Left renal cortex interstitium (tissue), 4 donors: ENCODE measurements around the gene YARS1. TPM values are rescaled to one million over a fixed set of nuclear protein-coding genes. Genes with fewer than 3 reads are reported as not detected.

Experiments used
- DNase-seq, 4 donors: peaks; one replicate each; pipeline ENCODE4 v3.0.0-alpha.2; 2013; ENCODE audit warnings: low read depth in 4 of 4, low spot score in 2 of 4, missing footprints in 1 of 4
- polyA plus RNA-seq, 4 donors: library from polyadenylated mRNA; unstranded; fragments of 120-200 nt; gene quantifications; one replicate each; pipeline ENCODE4 v1.2.1, GENCODE V29; 2013; ENCODE audit not compliant: insufficient read length in 4 of 4

YARS1 gene
- polyA plus RNA-seq, 4 donors: 52.0 to 72.6 (median 59.5) TPM

DNA sequence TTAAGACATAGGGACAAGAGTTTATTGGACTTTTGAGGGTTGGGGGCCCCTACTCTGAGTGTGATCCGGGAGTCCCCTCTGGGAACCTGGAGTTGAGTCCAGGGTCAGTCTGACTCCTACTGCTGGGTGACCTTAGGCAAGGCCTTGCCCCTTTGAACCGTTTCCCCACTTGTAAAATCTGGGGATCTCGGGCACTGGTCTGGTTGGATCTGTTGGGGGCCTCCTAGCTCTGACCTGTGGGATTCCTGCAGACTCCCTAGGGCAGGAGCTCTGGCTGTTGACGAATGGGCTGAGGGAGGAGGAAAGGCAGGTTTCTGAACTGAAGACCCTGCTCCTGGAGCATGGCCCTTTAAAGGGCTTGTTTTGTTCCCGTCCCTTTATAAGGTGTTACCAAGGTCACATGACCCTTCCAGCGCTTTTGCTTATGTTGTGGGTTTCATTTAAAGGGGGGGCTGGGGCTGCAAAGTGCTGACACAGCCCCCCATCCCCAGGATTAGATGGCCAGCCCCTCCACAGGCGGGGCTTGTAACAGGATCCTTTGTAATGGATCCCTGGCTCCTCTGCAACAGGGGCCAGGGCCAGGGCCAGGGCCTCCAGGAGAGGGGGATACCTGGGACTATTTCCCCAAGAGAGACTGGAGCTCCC, 50.7 kb downstream of the YARS1 start:
- DNase-seq: no peak

DNA sequence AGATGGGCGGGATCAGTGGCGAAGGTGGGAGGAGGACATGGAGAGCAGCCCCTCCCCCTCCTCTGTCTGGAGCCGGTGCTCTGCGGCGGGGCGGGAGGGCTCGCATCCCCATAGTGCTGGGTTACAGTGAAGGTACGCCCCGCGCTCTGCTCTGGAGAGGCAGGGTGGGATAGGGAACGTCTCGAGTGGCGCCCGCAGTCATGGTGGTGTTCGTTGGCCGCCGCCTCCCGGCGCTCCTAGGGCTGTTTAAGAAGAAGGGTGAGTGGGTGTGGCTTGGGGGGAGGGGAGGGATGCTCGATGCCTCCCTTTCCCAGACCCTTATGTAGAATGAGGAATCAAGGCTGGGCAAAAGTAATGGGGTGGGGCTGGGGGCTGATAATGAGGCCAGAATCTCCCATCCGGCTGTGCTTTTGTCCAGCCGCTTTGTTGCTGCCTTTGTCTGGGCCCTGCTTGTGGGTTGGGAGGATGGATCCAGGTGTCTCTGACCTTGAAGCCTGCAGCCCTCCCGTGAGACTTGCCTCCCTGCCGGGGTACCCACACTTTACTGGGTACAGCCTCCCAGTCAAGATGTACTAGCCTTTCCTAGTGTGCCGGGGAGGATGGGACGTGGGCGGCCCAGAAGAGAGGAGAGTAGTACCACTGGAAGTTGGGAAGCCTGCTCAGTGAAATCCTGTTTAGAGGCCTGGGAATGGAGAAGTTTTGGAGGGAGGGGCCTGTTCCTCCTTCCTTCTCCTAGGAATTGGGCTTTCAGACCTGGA, 51.4 kb downstream of the YARS1 start:
- DNase-seq: no peak

DNA sequence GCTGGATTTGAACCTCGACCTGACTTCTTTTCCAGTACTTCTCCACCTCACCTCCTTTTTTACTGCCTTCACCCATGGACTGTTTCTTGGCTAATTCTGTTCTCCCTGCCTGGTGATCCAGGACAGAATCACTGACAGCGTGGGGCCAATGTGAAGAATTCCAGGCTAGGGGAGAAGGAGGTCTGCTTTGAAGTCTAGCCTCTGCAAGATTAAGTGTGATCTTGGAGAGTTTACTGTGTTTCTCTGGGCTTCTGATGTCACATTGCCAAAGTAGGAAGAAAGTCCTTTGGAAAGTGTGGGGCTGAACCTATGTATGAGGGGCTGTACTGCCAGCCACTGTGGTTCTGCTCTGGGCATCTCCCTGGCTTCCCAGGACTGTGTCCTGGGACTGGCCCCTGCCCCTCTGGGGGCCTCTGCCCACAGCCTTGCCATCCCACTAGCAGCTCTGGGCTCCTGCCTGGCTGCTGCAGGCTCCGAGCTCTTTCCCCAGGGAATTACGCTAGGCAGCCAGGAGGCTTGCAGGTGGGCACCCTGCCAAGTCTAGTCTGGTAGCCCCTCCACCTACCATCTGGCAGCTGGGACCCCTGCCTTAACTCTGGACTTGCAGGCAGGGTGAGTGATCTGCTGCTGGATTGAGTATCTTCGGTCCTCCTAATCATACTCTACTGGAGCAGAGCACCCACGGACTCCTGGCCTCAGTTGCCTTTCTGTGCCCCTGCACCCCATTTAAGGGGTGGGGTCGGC, 52.2 kb downstream of the YARS1 start:
- no peak for DNase-seq

DNA sequence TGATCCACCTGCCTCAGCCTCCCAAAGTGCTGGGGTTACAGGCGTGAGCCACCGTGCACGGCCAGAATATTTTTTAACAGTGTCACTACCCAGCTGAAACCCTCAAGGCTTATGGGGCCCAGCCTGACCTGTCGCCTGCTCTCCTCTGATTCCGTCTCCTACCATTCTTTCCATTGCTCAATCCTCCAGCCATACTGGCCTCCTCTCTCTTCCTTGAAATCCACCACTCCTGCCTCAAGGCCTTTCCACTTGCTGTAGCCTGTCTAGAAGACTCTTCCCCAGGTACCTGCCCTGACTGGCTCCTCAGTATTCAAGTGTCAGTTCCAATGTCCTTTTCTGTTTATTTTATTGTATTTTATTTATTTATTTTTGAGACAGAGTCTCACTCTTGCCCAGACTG, 53.9 kb downstream of the YARS1 start:
- DNase-seq: no peak

DNA sequence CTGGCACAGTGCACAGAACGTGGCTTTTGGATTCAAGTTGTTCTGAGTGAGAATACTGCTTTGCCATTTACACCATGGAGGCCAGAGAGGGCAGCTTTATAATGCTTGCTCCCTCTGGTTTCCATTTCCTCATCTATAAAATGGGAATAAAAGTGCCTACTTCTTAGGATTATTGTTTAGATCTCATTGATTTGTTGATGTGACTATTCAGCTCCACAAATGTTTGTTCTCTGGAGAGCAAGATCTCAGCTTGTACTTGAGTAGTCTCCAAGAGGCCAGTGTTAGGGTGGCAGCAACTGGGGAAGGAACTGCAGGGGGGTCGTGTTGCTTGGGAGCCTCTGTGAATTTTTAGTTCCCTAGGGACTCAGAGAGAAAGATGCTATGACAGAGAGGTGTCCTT, 55.2 kb downstream of the YARS1 start:
- no peak for DNase-seq

DNA sequence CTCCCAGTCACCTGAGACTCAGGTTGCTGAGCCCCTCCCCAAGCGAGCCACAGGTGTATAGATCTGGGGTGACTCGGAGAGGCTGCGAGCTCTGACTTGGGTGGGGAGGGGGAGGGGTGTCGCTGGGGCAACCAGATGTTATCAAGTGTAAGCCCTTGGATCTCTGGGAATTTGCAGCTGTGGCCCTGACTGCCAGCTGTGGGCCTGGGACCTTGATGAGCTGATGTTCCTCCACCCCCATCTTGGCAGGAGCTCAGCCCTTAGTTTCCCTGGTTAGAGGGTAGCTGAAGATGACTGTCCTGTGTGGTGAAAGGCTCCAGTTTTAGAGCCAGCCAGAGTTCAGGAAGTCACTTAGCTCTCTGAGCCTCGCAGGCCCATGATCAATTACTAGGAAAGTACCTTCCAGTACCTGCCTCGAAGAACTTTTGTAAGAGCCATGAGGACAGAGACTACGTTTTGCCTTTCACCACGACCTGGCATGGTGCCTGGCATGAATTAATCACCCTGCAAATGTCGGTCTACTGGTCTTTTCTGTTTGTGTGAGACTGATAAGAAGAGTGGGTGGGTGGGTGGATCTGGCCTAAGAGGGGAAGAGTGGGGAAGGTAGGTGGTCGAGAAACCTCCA, 55.8 kb downstream of the YARS1 start:
- DNase-seq: no peak

DNA sequence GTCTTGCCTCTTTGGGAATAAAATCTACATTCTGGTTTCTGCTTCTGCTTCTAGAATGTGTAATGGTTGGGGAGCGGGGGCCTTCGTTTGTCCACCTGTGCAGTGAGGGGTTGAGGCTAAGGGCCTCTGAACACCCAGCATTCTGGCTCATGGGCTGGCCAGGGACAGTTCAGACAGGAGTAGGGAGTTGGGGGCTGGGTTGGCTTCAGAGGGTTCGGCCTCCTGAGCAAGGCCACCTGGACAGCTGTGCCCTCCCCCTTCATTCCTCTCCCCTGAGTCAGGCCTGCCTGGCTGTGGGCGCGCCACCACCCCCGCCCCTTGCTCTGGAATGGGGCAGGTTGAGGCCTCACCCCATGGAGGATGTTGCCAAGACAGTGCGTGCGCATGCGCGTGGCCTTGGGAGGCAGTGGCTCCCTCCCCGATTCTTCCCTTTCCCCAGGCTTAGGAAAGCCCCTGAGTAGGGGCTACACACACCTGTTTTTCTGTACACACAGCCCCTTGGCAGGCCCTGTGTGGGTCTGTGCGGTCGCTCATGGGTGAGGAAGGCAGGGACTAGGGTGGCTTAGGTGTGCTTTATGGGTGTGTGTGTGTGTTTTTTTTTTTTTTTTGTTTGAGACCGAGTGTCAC, 57.0 kb downstream of the YARS1 start:
- no peak for DNase-seq

DNA sequence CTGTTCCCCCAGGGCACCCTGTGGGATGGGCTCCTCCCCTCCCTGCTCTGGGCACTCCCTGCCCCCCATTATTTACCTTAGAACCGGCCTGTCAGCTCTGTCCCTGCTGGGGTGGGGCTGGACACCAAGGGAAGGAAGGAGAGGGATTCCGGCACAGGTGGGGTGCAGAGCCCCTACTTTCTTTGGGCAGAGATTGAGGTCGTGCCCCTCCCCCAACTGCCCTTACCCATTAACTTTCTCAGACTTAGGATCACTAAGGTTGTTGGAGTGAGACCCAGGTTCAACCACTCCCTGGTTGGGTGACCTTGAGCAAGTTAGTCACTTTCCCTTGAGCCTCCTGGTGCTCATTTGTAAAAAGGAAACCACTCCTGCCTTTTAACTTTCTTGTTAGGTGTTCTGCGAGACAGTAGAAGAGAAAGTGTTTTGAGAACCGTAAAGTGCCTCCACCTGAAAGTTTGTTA, 57.6 kb downstream of the YARS1 start:
- DNase-seq: no peak

DNA sequence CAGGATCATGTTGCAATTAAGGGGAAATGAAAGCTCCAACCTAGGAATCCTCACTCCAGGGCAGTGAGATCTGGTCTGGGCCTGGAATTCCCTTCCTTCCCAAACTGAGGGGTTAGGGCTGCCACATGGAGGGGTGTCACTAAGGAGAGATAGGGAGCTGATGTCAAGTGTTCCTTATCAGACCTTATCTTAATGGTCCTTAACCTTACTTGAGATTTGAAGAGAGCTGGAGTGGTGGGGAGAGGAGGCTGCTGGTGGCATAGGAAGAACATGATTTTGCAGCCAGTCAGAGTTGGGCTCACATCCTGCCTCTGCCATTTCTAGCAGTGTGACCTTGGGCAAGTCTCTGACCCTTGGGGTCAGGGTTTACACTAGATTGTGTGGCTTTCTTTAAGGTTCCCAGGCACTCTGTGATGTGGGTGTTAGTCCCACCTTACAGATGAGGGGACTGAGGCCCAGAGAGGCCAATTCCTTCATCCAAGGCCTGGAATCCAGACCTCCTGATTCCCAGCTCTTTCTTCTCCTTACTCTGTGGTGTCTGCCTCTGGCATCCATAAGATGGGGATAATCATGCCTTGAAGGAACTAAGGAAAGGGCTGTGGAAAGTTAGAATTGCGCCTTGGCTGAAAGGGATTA, 58.2 kb downstream of the YARS1 start:
- DNase-seq: no peak

DNA sequence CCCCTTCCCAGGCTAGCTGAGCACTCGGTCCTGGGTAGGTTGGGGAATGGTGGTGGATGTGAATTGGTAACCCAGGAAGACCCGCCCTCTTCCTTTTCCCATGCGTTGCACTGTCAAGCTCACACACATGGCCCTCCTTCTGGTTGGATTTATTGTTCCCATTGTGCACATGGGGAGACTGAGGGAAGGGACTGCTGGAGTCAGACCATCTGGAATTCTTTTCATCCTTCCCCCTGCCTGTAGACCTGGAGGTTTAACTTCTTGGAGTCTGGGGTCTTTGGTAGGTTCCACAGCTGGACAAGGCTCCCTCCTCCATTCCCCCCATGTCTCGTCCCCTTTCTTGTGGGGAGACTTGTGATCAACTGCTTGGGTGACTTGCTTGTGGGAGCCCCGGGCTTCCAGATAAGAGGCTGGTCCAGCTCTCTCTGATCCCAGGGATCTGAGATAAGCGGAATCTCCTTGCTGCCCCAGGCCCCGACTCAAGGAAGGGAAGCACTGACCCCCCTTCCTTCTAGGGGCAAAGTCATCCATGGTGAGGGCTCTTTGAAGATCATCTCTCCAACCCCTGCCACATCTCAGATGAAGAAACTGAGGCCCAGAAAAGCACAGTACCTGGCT, 58.9 kb downstream of the YARS1 start:
- no peak for DNase-seq

DNA sequence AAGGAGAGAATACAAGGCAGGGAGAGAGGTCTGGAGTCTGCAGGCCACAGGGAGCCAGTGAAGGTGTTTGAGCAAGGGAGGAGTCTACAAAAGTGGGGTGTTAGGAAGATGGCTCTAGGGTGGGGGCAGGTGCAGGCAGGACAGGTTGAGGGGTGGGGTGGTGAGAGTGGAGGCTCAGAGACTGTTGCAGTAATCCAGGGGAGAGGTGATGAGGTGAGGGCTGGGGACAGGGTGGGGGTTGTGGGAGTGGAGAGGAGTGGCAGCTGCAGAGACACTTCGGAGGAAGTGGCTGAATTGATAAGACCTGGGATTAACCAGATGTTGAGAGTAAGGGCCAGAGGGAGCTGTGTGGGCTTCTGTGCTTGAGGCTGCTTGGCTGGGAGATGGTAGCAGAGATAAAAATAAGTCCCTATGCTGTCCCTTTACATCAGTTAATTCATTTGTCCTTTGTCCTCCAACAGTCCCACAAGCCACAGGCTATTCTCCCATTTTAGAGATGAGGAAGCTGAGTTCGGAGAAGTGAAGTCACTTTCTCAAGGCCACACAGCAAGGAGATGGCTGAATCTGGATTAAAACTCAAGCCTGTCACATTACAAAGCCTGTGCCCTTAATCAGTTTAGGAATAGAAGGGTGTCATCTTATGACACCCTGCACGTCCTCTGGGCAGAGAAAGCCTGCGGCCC, 59.8 kb downstream of the YARS1 start:
- DNase-seq: no peak

DNA sequence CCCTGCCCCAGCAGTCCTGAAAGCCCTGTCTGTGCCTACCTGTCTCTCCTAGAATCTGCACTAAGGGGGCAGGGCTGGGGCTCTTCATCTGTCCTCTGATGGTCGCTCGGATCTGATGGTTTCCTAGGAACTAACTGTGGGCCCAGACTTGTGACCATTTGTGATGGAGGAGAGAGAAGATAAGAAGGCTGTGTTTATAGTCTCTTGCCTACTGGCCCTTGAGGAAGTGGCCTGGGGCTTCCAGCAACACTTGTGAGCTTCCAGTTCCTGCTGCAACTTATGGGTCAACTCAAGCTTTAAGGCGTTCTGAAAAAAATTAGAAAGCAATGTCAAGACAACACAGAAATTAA, 61.4 kb downstream of the YARS1 start:
- DNase-seq: no peak

DNA sequence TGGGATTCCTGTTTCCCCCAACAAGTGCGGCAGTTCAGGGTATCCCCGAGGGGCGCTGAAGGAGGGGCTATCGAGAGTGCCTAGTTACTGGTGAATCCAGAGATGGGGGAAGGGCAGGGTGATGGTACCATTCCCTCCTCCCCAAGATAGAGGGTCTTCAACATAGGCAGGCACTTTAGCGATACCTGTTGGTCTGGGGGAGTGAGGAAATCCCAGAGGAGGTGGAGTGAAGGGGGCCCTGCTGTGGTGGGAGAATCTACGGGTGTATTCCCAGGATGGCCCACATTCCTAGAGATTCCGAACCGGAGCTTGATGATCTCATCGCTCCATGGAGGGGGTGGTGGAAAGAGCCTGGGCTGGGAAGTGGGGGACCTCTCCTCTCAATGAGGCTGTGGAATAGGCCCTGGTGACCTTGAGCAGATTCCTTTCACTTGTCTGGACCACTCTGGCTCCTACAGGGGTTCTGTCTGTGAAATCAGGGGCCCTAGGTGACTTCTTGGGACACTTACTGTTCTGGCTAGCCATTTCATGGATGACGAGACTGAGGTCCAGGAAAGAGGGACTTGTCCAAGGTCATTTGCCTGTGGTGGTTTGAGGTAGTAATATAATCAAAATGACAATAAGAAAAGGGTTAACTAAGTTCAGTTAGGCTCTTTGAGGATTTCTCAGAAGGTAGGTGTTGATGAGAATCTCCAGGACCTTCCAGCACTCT, 61.9 kb downstream of the YARS1 start:
- DNase-seq: no peak

DNA sequence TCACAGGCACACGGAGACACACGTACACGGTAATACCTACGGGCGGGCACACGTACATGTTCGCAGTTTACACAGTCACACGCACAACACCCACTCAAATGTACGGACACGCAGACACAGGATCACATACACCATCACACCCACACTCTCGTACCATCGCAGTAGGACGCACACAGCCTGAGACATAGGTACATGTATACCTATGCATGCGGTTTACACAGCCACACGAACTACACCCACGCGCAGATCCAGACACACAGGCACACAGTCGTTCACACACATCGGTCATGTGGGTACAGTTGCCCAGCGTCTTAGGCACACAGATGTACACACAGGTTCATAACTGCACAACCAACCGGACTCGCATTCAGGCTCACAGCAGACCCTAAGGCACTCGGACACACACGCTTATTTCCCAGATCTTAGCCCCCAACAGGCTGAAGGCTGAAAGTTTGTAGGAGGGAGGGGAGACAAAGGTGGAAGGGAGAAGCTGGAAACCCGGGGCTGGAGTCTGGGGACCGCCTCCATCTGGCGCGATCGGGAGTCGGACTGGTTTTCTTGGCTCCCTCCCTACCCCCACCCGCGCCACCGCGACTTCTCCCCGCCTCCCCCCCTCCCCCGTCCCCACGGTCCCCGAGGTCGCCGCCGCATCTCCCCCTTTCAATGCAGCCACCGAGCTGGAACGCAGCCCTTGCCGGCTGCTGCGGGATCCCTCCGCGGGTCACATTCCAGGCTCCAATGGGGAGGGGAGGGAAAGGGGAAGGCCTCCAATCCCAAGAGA, 62.7 kb downstream of the YARS1 start:
- DNase-seq: no peak

DNA sequence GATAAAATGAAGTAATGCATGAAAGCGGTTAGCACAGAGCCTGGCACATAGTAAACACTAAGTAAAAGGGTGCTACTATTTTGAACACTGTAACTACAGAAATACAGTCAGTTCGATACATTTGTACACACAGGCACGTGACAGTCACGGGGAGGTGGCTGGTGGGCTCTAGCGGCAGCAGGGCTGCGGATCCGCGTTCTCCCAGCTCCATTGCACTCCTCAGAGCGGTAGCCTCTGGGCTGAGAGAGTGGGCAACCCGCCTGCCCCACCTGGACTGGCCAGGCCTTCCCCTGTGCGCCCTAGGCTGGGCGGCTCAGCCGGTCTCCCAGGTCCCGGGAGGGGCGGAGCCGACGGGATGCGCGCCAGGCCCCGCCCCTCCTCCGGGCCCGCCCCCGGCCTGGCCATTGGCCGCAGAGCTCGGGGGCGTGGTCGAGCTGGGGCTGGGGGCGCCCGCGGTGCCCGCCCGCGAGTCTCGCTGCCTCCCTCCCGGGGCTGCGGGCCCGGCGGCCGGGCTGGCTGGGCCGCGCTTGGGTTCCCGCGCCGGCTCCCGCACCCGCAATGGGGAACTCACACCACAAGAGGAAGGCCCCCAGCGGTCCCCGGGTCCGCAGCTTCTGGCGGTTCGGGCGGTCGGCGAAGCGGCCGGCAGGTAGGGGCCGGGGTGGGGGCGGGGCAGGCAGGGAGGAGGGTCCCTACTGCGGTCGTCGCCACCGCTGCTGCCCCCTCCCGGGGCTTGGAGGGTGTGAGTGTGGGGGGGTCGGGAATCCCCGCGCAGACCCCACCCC, 63.4 kb downstream of the YARS1 start:
- peak in 1 of 4 donors; percentile 84 for DNase-seq

DNA sequence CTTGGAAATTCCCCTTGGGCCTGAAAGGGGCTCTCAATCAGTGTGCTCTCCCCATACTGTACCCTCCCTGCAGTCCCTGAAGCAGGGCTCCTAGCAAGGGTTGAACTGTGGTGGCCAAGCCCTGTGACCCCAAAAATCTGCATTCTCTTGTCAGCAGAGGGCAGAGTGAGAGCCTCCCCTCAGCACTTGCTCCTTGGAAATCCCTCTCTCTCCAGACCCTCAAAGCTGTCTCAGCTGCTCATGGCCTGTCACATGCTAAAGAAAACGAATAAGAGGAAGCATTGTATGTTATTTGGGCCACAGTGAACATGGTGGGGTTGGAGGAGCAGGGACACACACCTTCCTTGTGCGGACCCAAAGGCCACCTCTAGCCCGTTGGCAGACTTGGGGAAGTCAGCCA, 67.4 kb downstream of the YARS1 start:
- DNase-seq: no peak

DNA sequence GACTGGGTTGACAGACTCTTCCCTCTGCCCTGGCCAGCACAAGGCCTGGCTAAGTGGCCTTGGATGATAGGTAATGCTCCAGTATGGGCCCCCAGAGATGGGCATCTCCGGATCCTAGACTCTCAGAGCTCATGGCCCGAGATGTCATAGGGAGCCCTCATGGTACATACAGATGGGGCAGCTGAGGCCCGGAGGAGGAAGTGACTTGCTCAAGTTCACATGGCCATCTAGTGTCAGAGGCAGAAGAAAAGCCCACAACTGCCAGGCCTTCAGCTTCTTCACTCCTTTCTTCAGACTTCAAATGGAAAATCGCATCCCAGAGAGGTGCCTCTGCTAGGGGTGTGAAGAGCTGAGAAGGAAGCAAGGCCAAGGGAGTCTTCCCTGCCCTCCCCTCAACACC, 67.8 kb downstream of the YARS1 start:
- DNase-seq: no peak
